K562 (cell line): ENCODE results near the gene ICAM2.

Source experiments
- CEBPG ChIP-seq, 3 experiments: fragments of 200-800 bp in 1 of 3; sonication (Bioruptor generic) in 1 of 3; sonication (generic) in 1 of 3; formaldehyde crosslinking in 1 of 3; IDR thresholded peaks in 2 of 3; conservative IDR thresholded peaks in 1 of 3; 2 replicates each; pipeline versions ENCODE4 v1.6.1 to v1.8.0; 2016 to 2022; ENCODE audit warnings: missing compliant biosample characterization in 2 of 3, missing genetic modification characterization in 2 of 3, mild to moderate bottlenecking in 1 of 3, missing genetic modification reagents in 1 of 3
- HNRNPK ChIP-seq: fragments of 200-400 bp; formaldehyde crosslinking; IDR thresholded peaks from one replicate; pipeline ENCODE4 v1.6.1; 2018; ENCODE audit warnings: mild to moderate bottlenecking, low read depth, low read length; ENCODE audit not compliant: poor library complexity, severe bottlenecking
- JUNB ChIP-seq: fragments of 450-650 bp; formaldehyde crosslinking; conservative IDR thresholded peaks from 2 replicates; pipeline ENCODE4 v1.4.0; 2020; ENCODE audit warnings: mild to moderate bottlenecking
- POLR2A ChIP-seq: fragments of 450-650 bp; conservative IDR thresholded peaks from 2 replicates; pipeline ENCODE4 v1.6.1; 2016
- SMAD4 ChIP-seq: fragments of 250-450 bp; sonication (Bioruptor Pico); conservative IDR thresholded peaks from 2 replicates; pipeline ENCODE4 v1.8.0; 2021; ENCODE audit warnings: inconsistent platforms, mild to moderate bottlenecking, moderate library complexity
- TOE1 ChIP-seq, 2 experiments: fragments of 450-650 bp in 1 of 2; sonication (generic) in 1 of 2; formaldehyde crosslinking in 1 of 2; IDR thresholded peaks; 2 replicates each; pipeline versions ENCODE4 v1.7.1 to v1.8.0; 2016 to 2022; ENCODE audit warnings: borderline replicate concordance in 2 of 2, mild to moderate bottlenecking in 2 of 2, antibody characterized with exemption in 1 of 2, inconsistent platforms in 1 of 2, low read depth in 1 of 2, missing genetic modification reagents in 1 of 2, moderate library complexity in 1 of 2
- ZBTB43 ChIP-seq: sonication (generic); formaldehyde crosslinking; IDR thresholded peaks from 2 replicates; pipeline ENCODE4 v1.8.0; 2023; ENCODE audit warnings: mild to moderate bottlenecking, missing genetic modification reagents
- TF ChIP-seq, protein P1 (sequence below): sonication (generic); formaldehyde crosslinking; IDR thresholded peaks from 2 replicates; pipeline ENCODE4 v1.8.1; 2023; ENCODE audit warnings: mild to moderate bottlenecking, missing genetic modification reagents
- TF ChIP-seq, protein P2 (sequence below): fragments of 450-650 bp; IDR thresholded peaks from 2 replicates; pipeline ENCODE4 v1.6.1; 2016; ENCODE audit warnings: mild to moderate bottlenecking

DNA sequence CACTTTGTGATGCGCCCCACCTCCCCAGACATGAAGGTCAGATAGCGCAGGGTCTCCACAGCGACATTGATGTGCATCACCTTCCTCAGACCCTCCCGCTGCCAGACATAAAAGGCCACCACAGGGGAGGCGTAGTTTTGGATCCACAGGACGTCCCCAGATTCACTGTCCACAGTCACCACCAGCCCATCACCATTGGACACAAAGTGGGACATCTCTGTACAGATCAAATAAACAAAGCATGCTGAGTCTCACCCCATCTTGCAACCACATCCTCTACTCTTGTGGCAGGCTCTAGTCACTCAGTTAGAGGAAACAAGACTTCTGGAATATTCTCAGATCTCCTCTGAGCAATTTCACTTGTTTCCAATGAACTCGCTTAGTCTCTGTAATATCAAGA is 46.3 kb upstream of the ICAM2 start:
- TF ChIP-seq, protein P1, sequence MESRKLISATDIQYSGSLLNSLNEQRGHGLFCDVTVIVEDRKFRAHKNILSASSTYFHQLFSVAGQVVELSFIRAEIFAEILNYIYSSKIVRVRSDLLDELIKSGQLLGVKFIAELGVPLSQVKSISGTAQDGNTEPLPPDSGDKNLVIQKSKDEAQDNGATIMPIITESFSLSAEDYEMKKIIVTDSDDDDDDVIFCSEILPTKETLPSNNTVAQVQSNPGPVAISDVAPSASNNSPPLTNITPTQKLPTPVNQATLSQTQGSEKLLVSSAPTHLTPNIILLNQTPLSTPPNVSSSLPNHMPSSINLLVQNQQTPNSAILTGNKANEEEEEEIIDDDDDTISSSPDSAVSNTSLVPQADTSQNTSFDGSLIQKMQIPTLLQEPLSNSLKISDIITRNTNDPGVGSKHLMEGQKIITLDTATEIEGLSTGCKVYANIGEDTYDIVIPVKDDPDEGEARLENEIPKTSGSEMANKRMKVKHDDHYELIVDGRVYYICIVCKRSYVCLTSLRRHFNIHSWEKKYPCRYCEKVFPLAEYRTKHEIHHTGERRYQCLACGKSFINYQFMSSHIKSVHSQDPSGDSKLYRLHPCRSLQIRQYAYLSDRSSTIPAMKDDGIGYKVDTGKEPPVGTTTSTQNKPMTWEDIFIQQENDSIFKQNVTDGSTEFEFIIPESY (CRISPR knock-in tag): no peak
- no peak for TF ChIP-seq JUNB (CRISPR knock-in tag)
- TF ChIP-seq SMAD4 (CRISPR knock-in tag): no peak
- TF ChIP-seq POLR2A: no peak
- TF ChIP-seq, protein P2, sequence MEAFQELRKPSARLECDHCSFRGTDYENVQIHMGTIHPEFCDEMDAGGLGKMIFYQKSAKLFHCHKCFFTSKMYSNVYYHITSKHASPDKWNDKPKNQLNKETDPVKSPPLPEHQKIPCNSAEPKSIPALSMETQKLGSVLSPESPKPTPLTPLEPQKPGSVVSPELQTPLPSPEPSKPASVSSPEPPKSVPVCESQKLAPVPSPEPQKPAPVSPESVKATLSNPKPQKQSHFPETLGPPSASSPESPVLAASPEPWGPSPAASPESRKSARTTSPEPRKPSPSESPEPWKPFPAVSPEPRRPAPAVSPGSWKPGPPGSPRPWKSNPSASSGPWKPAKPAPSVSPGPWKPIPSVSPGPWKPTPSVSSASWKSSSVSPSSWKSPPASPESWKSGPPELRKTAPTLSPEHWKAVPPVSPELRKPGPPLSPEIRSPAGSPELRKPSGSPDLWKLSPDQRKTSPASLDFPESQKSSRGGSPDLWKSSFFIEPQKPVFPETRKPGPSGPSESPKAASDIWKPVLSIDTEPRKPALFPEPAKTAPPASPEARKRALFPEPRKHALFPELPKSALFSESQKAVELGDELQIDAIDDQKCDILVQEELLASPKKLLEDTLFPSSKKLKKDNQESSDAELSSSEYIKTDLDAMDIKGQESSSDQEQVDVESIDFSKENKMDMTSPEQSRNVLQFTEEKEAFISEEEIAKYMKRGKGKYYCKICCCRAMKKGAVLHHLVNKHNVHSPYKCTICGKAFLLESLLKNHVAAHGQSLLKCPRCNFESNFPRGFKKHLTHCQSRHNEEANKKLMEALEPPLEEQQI: no peak
- no peak for TF ChIP-seq HNRNPK
- no peak for TF ChIP-seq TOE1 (IDR thresholded peaks at IDR 0.05; ENCODE audit: borderline replicate concordance)
- TF ChIP-seq TOE1 (CRISPR knock-in tag; IDR thresholded peaks at IDR 0.05; ENCODE audit: borderline replicate concordance, low read depth): no peak
- TF ChIP-seq ZBTB43: no peak
- TF ChIP-seq CEBPG (CRISPR knock-in tag; IDR thresholded peaks at IDR 0.05): no peak
- no peak for TF ChIP-seq CEBPG (tag; conservative IDR thresholded peaks at IDR 0.05 in 1 of 2, IDR thresholded peaks at IDR 0.05 in 1 of 2)
